Epithelial cell of umbilical artery (primary cell): ENCODE data around the gene REC8. TPM values are rescaled to one million over a fixed set of nuclear protein-coding genes. Genes with fewer than 3 reads are reported as not detected.

Source experiments
- total RNA-seq: library from RNA; depleted of rRNA; stranded (reverse); fragments of >200 nt; gene quantifications from 2 replicates; pipeline ENCODE4 v1.2.3, GENCODE V29; 2014

Gene REC8
- total RNA-seq, 1 donor from 2014 or later = 2.6 TPM

Other genes starting within 250 kb of the REC8 start
- 50.2 and 51.3 TPM in 2 replicates for gene DHRS4, start 218.3 kb upstream of the REC8 start, total RNA-seq
- 6.5 and 14.9 TPM in 2 replicates for gene DHRS4L2, start 183.2 kb upstream of the REC8 start, total RNA-seq
- not detected in 2 replicates for gene CARMIL3, start 120.1 kb upstream of the REC8 start, total RNA-seq
- not detected in 2 replicates for gene CPNE6, start 100.5 kb upstream of the REC8 start, total RNA-seq
- 10.4 and 21.4 TPM in 2 replicates for gene PCK2, start 77.8 kb upstream of the REC8 start, total RNA-seq
- gene DCAF11, start 57.3 kb upstream of the REC8 start, total RNA-seq = 43.5 and 91.6 TPM in 2 replicates
- gene NRL, start 57.1 kb upstream of the REC8 start, total RNA-seq = 0.32 and 0.76 TPM in 2 replicates
- under 0.01 TPM in 1 of 2 replicates, not detected in the other for gene FITM1, start 41.4 kb upstream of the REC8 start, total RNA-seq
- 105 and 223 TPM in 2 replicates for gene PSME1, start 35.9 kb upstream of the REC8 start, total RNA-seq
- 30.5 and 34.3 TPM in 2 replicates for gene EMC9, start 30.5 kb upstream of the REC8 start, total RNA-seq
- gene PSME2, start 25.5 kb upstream of the REC8 start, total RNA-seq = 88.0 and 158 TPM in 2 replicates
- gene RNF31, start 24.6 kb upstream of the REC8 start, total RNA-seq = 37.4 and 47.7 TPM in 2 replicates
- 36.4 and 131 TPM in 2 replicates for gene IRF9, start 10.8 kb upstream of the REC8 start, total RNA-seq
- 33.1 and 43.2 TPM in 2 replicates for gene IPO4, start 16.7 kb downstream of the REC8 start, total RNA-seq
- gene TM9SF1, start 23.4 kb downstream of the REC8 start, total RNA-seq = 48.7 and 71.6 TPM in 2 replicates
- gene TSSK4, start 33.6 kb downstream of the REC8 start, total RNA-seq = not detected in 2 replicates
- gene CHMP4A, start 41.4 kb downstream of the REC8 start, total RNA-seq = 28.3 and 54.1 TPM in 2 replicates
- 16.9 and 28.1 TPM in 2 replicates for gene MDP1, start 44.0 kb downstream of the REC8 start, total RNA-seq
- gene NEDD8, start 60.3 kb downstream of the REC8 start, total RNA-seq = 201 and 492 TPM in 2 replicates
- gene GMPR2, start 60.8 kb downstream of the REC8 start, total RNA-seq = 81.2 and 135 TPM in 2 replicates
- 58.2 and 60.7 TPM in 2 replicates for gene TINF2, start 70.5 kb downstream of the REC8 start, total RNA-seq
- 0.65 and 0.91 TPM in 2 replicates for gene TGM1, start 91.1 kb downstream of the REC8 start, total RNA-seq
- 13.2 and 27.3 TPM in 2 replicates for gene RABGGTA, start 99.5 kb downstream of the REC8 start, total RNA-seq
- 3.6 and 19.0 TPM in 2 replicates for gene DHRS1, start 127.7 kb downstream of the REC8 start, total RNA-seq
- gene NOP9, start 127.8 kb downstream of the REC8 start, total RNA-seq = 22.4 and 26.6 TPM in 2 replicates
- gene CIDEB, start 135.9 kb downstream of the REC8 start, total RNA-seq = 0.32 and 3.2 TPM in 2 replicates
- gene LTB4R2, start 138.1 kb downstream of the REC8 start, total RNA-seq = 2.6 and 5.0 TPM in 2 replicates
- gene LTB4R, start 139.4 kb downstream of the REC8 start, total RNA-seq = 0.65 and 3.0 TPM in 2 replicates
- 20.1 and 36.6 TPM in 2 replicates for gene ADCY4, start 163.0 kb downstream of the REC8 start, total RNA-seq
- gene RIPK3, start 167.9 kb downstream of the REC8 start, total RNA-seq = 5.5 and 6.7 TPM in 2 replicates
- gene NFATC4, start 196.1 kb downstream of the REC8 start, total RNA-seq = 21.8 and 25.1 TPM in 2 replicates
- 12.2 and 14.3 TPM in 2 replicates for gene NYNRIN, start 226.9 kb downstream of the REC8 start, total RNA-seq